HepG2 (cell line): Measurements from ENCODE around the gene PHACTR1. TPM values are rescaled to one million over a fixed set of nuclear protein-coding genes. Genes with fewer than 3 reads are reported as not detected.

ENCODE experiments used
- ATAC-seq: fragments of 200-7000 bp; cut with Tn5 transposase; 3 replicates; pipeline ENCODE4 v1.9.1; 2020; ENCODE audit warnings: mild to moderate bottlenecking, moderate library complexity
- BruUV-seq: library from RNA; stranded (reverse); fragments of 400-500 nt; replicated peaks from 2 replicates; lab custom pipeline; 2021; lab: Mats Ljungman, UMichigan
- CTCF ChIA-PET: fragments of 300-600 bp; formaldehyde crosslinking; extraction: SDS; loops from one replicate; lab custom pipeline; 2021; ENCODE audit warnings: low total read pairs, inconsistent platforms, low intra/inter-chr PET ratio; lab: Yijun Ruan, JAX
- POLR2A ChIA-PET: fragments of 350-600 bp; sonication (Branson Sonifier 250); formaldehyde crosslinking; loops from one replicate; lab custom pipeline; 2020; ENCODE audit warnings: antibody characterized with exemption, inconsistent platforms; lab: Yijun Ruan, JAX
- DNase-seq: peaks from one replicate; pipeline ENCODE4 v3.0.0-alpha.2; 2015; ENCODE audit warnings: low spot score
- FAIRE-seq: peaks from 3 replicates; lab custom pipeline; 2011; peaks lifted over from hg19 to GRCh38; lab: Jason Lieb, UNC
- H2AFZ ChIP-seq: one replicate; pipeline ENCODE4 v1.6.1; 2011; ENCODE audit warnings: low read length, inconsistent platforms
- H3K27ac ChIP-seq: fragments of 300-600 bp; 3 replicates; pipeline ENCODE4 v1.8.0; 2011; ENCODE audit warnings: mixed run types, mild to moderate bottlenecking, mixed read lengths, low read length, inconsistent platforms; ENCODE audit not compliant: insufficient read depth; ENCODE audit errors: extremely low read length
- H3K27me3 ChIP-seq, 2 experiments: fragments of 200-600 bp in 1 of 2; 2 replicates in 1 of 2; 3 replicates in 1 of 2; pipeline versions ENCODE4 v1.6.0 to v1.8.0; 2011; ENCODE audit warnings: low read length in 2 of 2, mild to moderate bottlenecking in 2 of 2, moderate library complexity in 2 of 2, inconsistent platforms in 1 of 2; ENCODE audit not compliant: insufficient read depth in 2 of 2, control insufficient read depth in 1 of 2
- H3K36me3 ChIP-seq, 2 experiments: fragments of 200-600 bp in 1 of 2; replicated peaks in 1 of 2; 2 replicates in 1 of 2; 3 replicates in 1 of 2; pipeline versions ENCODE4 v1.5.1 to v1.8.0; 2011; ENCODE audit warnings: low read length in 2 of 2, inconsistent platforms in 1 of 2; ENCODE audit not compliant: insufficient read depth in 2 of 2, control insufficient read depth in 1 of 2
- H3K4me1 ChIP-seq: 2 replicates; pipeline ENCODE4 v1.5.1; 2012; ENCODE audit warnings: low read length, inconsistent platforms; ENCODE audit not compliant: insufficient read depth
- H3K4me2 ChIP-seq: 2 replicates; pipeline ENCODE4 v1.6.0; 2011; ENCODE audit warnings: low read depth, low read length, inconsistent platforms
- H3K4me3 ChIP-seq, 3 experiments: fragments of 200-600 bp in 1 of 3; sonication (generic), shearing (Covaris generic) in 1 of 3; replicated peaks in 1 of 3; 2 replicates each; pipeline ENCODE4 v1.5.1; 2011 to 2016; ENCODE audit warnings: low read length in 3 of 3, inconsistent platforms in 2 of 3, low read depth in 2 of 3, mild to moderate bottlenecking in 2 of 3, control low read depth in 1 of 3, mixed read lengths in 1 of 3; ENCODE audit not compliant: insufficient read depth in 1 of 3
- H3K79me2 ChIP-seq: one replicate; pipeline ENCODE4 v1.6.1; 2011; ENCODE audit warnings: low read length, inconsistent platforms; ENCODE audit not compliant: insufficient read depth
- H3K9ac ChIP-seq: 2 replicates; pipeline ENCODE4 v1.6.0; 2011; ENCODE audit warnings: mild to moderate bottlenecking, low read depth, low read length, inconsistent platforms; ENCODE audit not compliant: insufficient read depth
- H3K9me3 ChIP-seq: 2 replicates; pipeline ENCODE4 v1.5.1; 2012; ENCODE audit warnings: mild to moderate bottlenecking, low read length
- H4K20me1 ChIP-seq: 2 replicates; pipeline ENCODE4 v1.6.0; 2011; ENCODE audit warnings: inconsistent platforms, mild to moderate bottlenecking, low read length, moderate library complexity; ENCODE audit not compliant: insufficient read depth
- FOXK1 ChIP-seq: sonication (generic); formaldehyde crosslinking; IDR thresholded peaks from 2 replicates; pipeline ENCODE4 v1.4.0; 2020; ENCODE audit warnings: low read depth, missing genetic modification reagents, borderline replicate concordance
- GATAD1 ChIP-seq: IDR thresholded peaks from 2 replicates; pipeline ENCODE4 v1.6.1; 2016; ENCODE audit warnings: missing genetic modification reagents, missing compliant biosample characterization
- GPN1 ChIP-seq: sonication (generic); formaldehyde crosslinking; IDR thresholded peaks from 2 replicates; pipeline ENCODE4 v1.5.1; 2020; ENCODE audit warnings: missing genetic modification reagents, borderline replicate concordance
- HNRNPLL ChIP-seq: fragments of 200-400 bp; formaldehyde crosslinking; IDR thresholded peaks from 2 replicates; pipeline ENCODE4 v1.6.1; 2017; ENCODE audit warnings: mild to moderate bottlenecking, low read depth, low read length; ENCODE audit not compliant: poor library complexity, severe bottlenecking
- SAP130 ChIP-seq: IDR thresholded peaks from 2 replicates; pipeline ENCODE4 v1.6.1; 2016; ENCODE audit warnings: low read depth
- U2AF1 ChIP-seq: fragments of 200-400 bp; formaldehyde crosslinking; optimal IDR thresholded peaks from 2 replicates; pipeline ENCODE3; 2017; ENCODE audit warnings: mild to moderate bottlenecking, low read depth, low read length
- YEATS2 ChIP-seq: sonication (generic); formaldehyde crosslinking; IDR thresholded peaks from 2 replicates; pipeline ENCODE4 v1.4.0; 2020; ENCODE audit warnings: missing genetic modification reagents, borderline replicate concordance
- ZBTB7A ChIP-seq: sonication (generic); formaldehyde crosslinking; IDR thresholded peaks from 2 replicates; pipeline ENCODE4 v1.8.0; 2022; ENCODE audit warnings: mild to moderate bottlenecking, missing genetic modification reagents
- ZNF160 ChIP-seq: sonication (generic); formaldehyde crosslinking; IDR thresholded peaks from 2 replicates; pipeline ENCODE4 v1.8.0; 2022; ENCODE audit warnings: mild to moderate bottlenecking, inconsistent platforms, missing genetic modification reagents
- ZNF180 ChIP-seq: sonication (generic); formaldehyde crosslinking; IDR thresholded peaks from 2 replicates; pipeline ENCODE4 v1.4.0; 2020; ENCODE audit warnings: low read depth, missing genetic modification reagents, borderline replicate concordance
- ZNF292 ChIP-seq: sonication (generic); formaldehyde crosslinking; IDR thresholded peaks from 2 replicates; pipeline ENCODE4 v1.8.1; 2022; ENCODE audit warnings: mild to moderate bottlenecking, low read depth, missing genetic modification reagents, borderline replicate concordance
- ZNF329 ChIP-seq: sonication (generic); formaldehyde crosslinking; IDR thresholded peaks from 2 replicates; pipeline ENCODE4 v1.9.0; 2021; ENCODE audit warnings: low read depth, mild to moderate bottlenecking, missing genetic modification reagents
- ZNF547 ChIP-seq: sonication (generic); formaldehyde crosslinking; IDR thresholded peaks from 2 replicates; pipeline ENCODE4 v1.5.1; 2020; ENCODE audit warnings: mild to moderate bottlenecking, missing genetic modification reagents
- ZNF557 ChIP-seq: sonication (generic); formaldehyde crosslinking; IDR thresholded peaks from 2 replicates; pipeline ENCODE4 v1.4.0; 2020; ENCODE audit warnings: missing genetic modification reagents
- ZNF558 ChIP-seq: sonication (generic); formaldehyde crosslinking; IDR thresholded peaks from 2 replicates; pipeline ENCODE4 v1.9.0; 2022; ENCODE audit warnings: mild to moderate bottlenecking, missing genetic modification reagents, borderline replicate concordance
- ZNF775 ChIP-seq: sonication (generic); formaldehyde crosslinking; IDR thresholded peaks from 2 replicates; pipeline ENCODE4 v1.4.0; 2020; ENCODE audit warnings: missing genetic modification reagents, mild to moderate bottlenecking, moderate library complexity, borderline replicate concordance
- ZSCAN21 ChIP-seq: sonication (generic); formaldehyde crosslinking; IDR thresholded peaks from 2 replicates; pipeline ENCODE4 v1.8.0; 2022; ENCODE audit warnings: mild to moderate bottlenecking, missing genetic modification reagents, moderate library complexity, borderline replicate concordance
- WGBS: methylation state at CpG from one replicate; pipeline ENCODE4 v1.1.6; 2017; ENCODE audit warnings: low lambda C conversion rate; 5-methylcytosine and 5-hydroxymethylcytosine counted together
- in situ Hi-C: cut with HindIII; loops from 2 replicates; pipeline ENCODE4 v1.10.0; 2017; ENCODE audit warnings: low pct_unique_long_range_greater_than_20kb; ENCODE audit not compliant: extremely low pct_ligation_motif_present
- intact Hi-C: fragments of 100-400 bp; cut with micrococcal nuclease; formaldehyde crosslinking; loops from one replicate; pipeline ENCODE4 v1.10.0; 2022; ENCODE audit not compliant: unreplicated experiment
- polyA plus RNA-seq, 8 experiments: library from polyadenylated mRNA; depleted of rRNA in 3 of 8; stranded (reverse) in 7 of 8; unstranded in 1 of 8; fragments of >200 nt; fragmentation: Illumina TruSeq in 4 of 8; extraction: Trizol in 4 of 8; gene quantifications; 2 replicates each; pipeline versions ENCODE4 v1.2.1 to v1.2.3, GENCODE V29; 2011 to 2016; ENCODE audit warnings: low read depth in 4 of 8, missing spikeins in 1 of 8, mixed read lengths in 1 of 8; ENCODE audit not compliant: insufficient read depth in 1 of 8
- total RNA-seq, 5 experiments: library from RNA; depleted of rRNA; stranded (reverse); fragments of >200 nt; fragmentation: Illumina TruSeq; extraction: Trizol; gene quantifications; 2 replicates each; pipeline ENCODE4 v1.2.3, GENCODE V29; 2016; ENCODE audit warnings: low read depth in 1 of 5
- TF ChIP-seq, protein P1 (sequence below): sonication (generic); formaldehyde crosslinking; IDR thresholded peaks from 2 replicates; pipeline ENCODE4 v1.8.0; 2022; ENCODE audit warnings: missing genetic modification reagents, mild to moderate bottlenecking, inconsistent platforms, borderline replicate concordance
- TF ChIP-seq, protein P2 (sequence below): sonication (generic); formaldehyde crosslinking; IDR thresholded peaks from 2 replicates; pipeline ENCODE4 v1.9.0; 2021; ENCODE audit warnings: missing genetic modification reagents, mild to moderate bottlenecking, borderline replicate concordance
- TF ChIP-seq, protein P3 (sequence below): sonication (generic); formaldehyde crosslinking; IDR thresholded peaks from 2 replicates; pipeline ENCODE4 v1.4.0; 2020; ENCODE audit warnings: missing genetic modification reagents, borderline replicate concordance

PHACTR1 gene
- total and polyA plus RNA-seq, 2 of the 13 experiments (the other 11 are each of a cell fraction or from before 2014, with no cell fraction given), result 0.09 TPM; not detected in 1

DNA sequence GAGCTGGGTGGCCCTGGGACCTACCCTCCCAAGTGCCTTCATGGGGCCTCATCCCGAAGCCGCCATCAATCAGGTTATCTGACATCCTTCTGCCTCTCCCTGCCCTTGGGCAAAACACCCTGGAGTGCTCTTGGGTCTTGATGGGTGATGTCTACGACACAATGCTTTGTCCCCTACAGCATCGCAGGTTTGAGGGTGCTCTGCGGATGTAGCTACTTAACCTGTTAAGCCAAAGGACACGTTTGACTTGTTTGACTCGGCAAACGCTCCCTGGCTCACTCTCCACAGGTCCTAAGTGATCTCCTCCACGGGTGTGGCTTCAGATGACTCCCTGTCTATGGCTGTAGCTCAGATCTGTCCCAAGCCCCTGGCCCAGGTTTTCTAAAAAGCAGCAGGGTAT is 576.2 kb downstream of the PHACTR1 start (continued):
- TF ChIP-seq, protein P1, sequence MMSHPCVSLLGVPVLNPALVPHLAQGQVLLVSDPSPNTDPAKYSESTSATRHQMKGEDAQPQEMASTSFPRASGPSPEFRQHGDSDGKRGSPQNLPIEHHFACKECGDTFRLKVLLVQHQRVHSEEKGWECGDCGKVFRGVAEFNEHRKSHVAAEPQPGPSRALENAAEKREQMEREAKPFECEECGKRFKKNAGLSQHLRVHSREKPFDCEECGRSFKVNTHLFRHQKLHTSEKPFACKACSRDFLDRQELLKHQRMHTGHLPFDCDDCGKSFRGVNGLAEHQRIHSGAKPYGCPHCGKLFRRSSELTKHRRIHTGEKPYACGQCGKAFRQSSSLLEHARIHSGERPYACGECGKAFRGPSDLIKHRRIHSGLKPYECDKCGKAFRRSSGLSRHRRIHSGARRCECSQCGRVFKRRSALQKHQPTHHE (CRISPR knock-in tag), result no peak
- no peak for TF ChIP-seq ZNF160 (CRISPR knock-in tag)
- TF ChIP-seq YEATS2 (CRISPR knock-in tag), result no peak
- no peak for TF ChIP-seq FOXK1

DNA sequence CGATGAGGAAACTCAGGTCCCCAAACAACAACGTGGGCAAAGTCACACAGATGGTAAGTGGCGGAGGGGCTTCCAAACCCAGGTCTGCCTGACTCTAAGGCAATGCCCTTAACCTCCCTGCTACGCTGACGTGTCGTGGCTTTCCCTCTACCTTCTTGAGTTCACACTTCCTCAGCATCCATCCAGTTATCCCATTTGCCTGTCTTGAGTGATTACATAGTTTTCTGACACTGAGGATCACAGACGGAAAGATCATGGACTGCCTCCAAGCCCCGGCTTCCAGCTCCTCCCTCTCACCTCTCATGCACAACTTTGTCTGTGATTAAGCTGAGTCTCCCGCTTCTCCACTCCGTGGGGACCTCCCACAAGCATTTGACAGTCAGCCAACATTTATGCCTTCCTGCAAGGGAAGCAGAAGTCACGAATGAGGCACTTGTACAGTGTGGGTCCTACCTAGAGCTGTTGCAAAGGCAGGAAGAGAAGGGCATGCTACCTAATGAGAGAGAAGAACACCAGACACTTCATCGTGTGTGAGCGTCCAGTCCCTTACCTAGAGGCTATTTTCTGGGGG is 578.0 kb downstream of the PHACTR1 start:
- in situ Hi-C loops (no loop called here), intact Hi-C loops (no loop called here)
- Histone ChIP-seq H4K20me1 (no peaks in the 10 kb centered on the region), H2AFZ (no peak overlapping the region), H3K36me3 (peaks cover 18 to 41% of the 10 kb centered on the region in 2 experiments), H3K9ac (no peak overlapping the region), H3K9me3 (no peaks in the 10 kb centered on the region), H3K4me2 (no peak overlapping the region), H3K4me3 (no peak overlapping the region), H3K27me3 (no peaks in the 10 kb centered on the region), H3K27ac (no peak overlapping the region), H3K4me1 (peaks cover 17% of the 10 kb centered on the region), H3K79me2 (no peaks in the 10 kb centered on the region)
- 92% methylated on average over 13 of the region's 13 CpGs for whole genome bisulfite sequencing
- ChIA-PET POLR2A (no interaction called here), CTCF (no interaction called here)
- BruUV-seq, result no TSS peak
- no peak for FAIRE-seq
- DNase-seq, result no peak
- no peak for ATAC-seq
- TF ChIP-seq GPN1, result no peak
- no peak for TF ChIP-seq ZNF547 (CRISPR knock-in tag)
- no peak for TF ChIP-seq SAP130 (CRISPR knock-in tag)
- TF ChIP-seq HNRNPLL, result no peak
- TF ChIP-seq ZNF558 (CRISPR knock-in tag), result no peak
- no peak for TF ChIP-seq ZNF329 (CRISPR knock-in tag)
- TF ChIP-seq ZNF292 (CRISPR knock-in tag), result no peak
- no peak for TF ChIP-seq ZBTB7A
- no peak for TF ChIP-seq ZNF557 (CRISPR knock-in tag)
- TF ChIP-seq ZNF775 (CRISPR knock-in tag), result no peak
- TF ChIP-seq, protein P2, sequence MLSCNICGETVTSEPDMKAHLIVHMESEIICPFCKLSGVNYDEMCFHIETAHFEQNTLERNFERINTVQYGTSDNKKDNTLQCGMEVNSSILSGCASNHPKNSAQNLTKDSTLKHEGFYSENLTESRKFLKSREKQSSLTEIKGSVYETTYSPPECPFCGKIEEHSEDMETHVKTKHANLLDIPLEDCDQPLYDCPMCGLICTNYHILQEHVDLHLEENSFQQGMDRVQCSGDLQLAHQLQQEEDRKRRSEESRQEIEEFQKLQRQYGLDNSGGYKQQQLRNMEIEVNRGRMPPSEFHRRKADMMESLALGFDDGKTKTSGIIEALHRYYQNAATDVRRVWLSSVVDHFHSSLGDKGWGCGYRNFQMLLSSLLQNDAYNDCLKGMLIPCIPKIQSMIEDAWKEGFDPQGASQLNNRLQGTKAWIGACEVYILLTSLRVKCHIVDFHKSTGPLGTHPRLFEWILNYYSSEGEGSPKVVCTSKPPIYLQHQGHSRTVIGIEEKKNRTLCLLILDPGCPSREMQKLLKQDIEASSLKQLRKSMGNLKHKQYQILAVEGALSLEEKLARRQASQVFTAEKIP, result no peak
- no peak for TF ChIP-seq ZNF180
- no peak for TF ChIP-seq GATAD1 (CRISPR knock-in tag)
- TF ChIP-seq, protein P3, sequence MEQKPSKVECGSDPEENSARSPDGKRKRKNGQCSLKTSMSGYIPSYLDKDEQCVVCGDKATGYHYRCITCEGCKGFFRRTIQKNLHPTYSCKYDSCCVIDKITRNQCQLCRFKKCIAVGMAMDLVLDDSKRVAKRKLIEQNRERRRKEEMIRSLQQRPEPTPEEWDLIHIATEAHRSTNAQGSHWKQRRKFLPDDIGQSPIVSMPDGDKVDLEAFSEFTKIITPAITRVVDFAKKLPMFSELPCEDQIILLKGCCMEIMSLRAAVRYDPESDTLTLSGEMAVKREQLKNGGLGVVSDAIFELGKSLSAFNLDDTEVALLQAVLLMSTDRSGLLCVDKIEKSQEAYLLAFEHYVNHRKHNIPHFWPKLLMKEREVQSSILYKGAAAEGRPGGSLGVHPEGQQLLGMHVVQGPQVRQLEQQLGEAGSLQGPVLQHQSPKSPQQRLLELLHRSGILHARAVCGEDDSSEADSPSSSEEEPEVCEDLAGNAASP (CRISPR knock-in tag), result no peak
- TF ChIP-seq ZSCAN21 (CRISPR knock-in tag), result no peak
- no peak for TF ChIP-seq U2AF1
